Measurements from ENCODE around the gene APOA5. TPM values are rescaled to one million over a fixed set of nuclear protein-coding genes. Genes with fewer than 3 reads are reported as not detected.

The APOA5 gene
- total and polyA plus RNA-seq, 2 of the 13 experiments (the other 11 are each of a cell fraction or from before 2014, with no cell fraction given), result 44.0 to 49.1 TPM

- TF ChIP-seq, protein P1, sequence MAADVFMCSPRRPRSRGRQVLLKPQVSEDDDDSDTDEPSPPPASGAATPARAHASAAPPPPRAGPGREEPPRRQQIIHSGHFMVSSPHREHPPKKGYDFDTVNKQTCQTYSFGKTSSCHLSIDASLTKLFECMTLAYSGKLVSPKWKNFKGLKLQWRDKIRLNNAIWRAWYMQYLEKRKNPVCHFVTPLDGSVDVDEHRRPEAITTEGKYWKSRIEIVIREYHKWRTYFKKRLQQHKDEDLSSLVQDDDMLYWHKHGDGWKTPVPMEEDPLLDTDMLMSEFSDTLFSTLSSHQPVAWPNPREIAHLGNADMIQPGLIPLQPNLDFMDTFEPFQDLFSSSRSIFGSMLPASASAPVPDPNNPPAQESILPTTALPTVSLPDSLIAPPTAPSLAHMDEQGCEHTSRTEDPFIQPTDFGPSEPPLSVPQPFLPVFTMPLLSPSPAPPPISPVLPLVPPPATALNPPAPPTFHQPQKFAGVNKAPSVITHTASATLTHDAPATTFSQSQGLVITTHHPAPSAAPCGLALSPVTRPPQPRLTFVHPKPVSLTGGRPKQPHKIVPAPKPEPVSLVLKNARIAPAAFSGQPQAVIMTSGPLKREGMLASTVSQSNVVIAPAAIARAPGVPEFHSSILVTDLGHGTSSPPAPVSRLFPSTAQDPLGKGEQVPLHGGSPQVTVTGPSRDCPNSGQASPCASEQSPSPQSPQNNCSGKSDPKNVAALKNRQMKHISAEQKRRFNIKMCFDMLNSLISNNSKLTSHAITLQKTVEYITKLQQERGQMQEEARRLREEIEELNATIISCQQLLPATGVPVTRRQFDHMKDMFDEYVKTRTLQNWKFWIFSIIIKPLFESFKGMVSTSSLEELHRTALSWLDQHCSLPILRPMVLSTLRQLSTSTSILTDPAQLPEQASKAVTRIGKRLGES (CRISPR knock-in tag; IDR thresholded peaks at IDR 0.05; ENCODE audit: borderline replicate concordance), result no peak
- TF ChIP-seq, protein P2, sequence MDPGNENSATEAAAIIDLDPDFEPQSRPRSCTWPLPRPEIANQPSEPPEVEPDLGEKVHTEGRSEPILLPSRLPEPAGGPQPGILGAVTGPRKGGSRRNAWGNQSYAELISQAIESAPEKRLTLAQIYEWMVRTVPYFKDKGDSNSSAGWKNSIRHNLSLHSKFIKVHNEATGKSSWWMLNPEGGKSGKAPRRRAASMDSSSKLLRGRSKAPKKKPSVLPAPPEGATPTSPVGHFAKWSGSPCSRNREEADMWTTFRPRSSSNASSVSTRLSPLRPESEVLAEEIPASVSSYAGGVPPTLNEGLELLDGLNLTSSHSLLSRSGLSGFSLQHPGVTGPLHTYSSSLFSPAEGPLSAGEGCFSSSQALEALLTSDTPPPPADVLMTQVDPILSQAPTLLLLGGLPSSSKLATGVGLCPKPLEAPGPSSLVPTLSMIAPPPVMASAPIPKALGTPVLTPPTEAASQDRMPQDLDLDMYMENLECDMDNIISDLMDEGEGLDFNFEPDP (CRISPR knock-in tag; conservative IDR thresholded peaks at IDR 0.05), result no peak
- no peak for TF ChIP-seq NAIF1 (CRISPR knock-in tag; IDR thresholded peaks at IDR 0.05; ENCODE audit: borderline replicate concordance)
- no peak for TF ChIP-seq MTA1 (CRISPR knock-in tag; IDR thresholded peaks at IDR 0.05; ENCODE audit: borderline replicate concordance)
- TF ChIP-seq KLF15 (CRISPR knock-in tag; IDR thresholded peaks at IDR 0.05; ENCODE audit: borderline replicate concordance), result no peak
- no peak for TF ChIP-seq SP2 (CRISPR knock-in tag; IDR thresholded peaks at IDR 0.05)
- no peak for TF ChIP-seq ETV5 (CRISPR knock-in tag; IDR thresholded peaks at IDR 0.05; ENCODE audit: borderline replicate concordance)
- TF ChIP-seq KAT2B (IDR thresholded peaks at IDR 0.05; ENCODE audit: borderline replicate concordance, low read depth, low read length), result no peak
- TF ChIP-seq SRSF9 (IDR thresholded peaks at IDR 0.05; ENCODE audit: borderline replicate concordance, insufficient read depth, low read depth, low read length, poor library complexity, severe bottlenecking), result no peak
- no peak for TF ChIP-seq RBM22 (optimal IDR thresholded peaks at IDR 0.05; ENCODE audit: low read length)
- no peak for TF ChIP-seq GRHL1 (CRISPR knock-in tag; conservative IDR thresholded peaks at IDR 0.05)
- TF ChIP-seq FOXJ3 (CRISPR knock-in tag; IDR thresholded peaks at IDR 0.05; ENCODE audit: borderline replicate concordance), result no peak
- TF ChIP-seq ZNF549 (CRISPR knock-in tag; IDR thresholded peaks at IDR 0.05), result no peak
- TF ChIP-seq PHF8 (CRISPR knock-in tag; IDR thresholded peaks at IDR 0.05), result no peak; the same call in 1 of the 2 replicates
- no peak for TF ChIP-seq SRF (IDR thresholded peaks at IDR 0.05; ENCODE audit: low read depth, low read length)
- TF ChIP-seq NFIB (CRISPR knock-in tag; IDR thresholded peaks at IDR 0.05; ENCODE audit: borderline replicate concordance), result no peak
- no peak for TF ChIP-seq KLF6 (CRISPR knock-in tag; IDR thresholded peaks at IDR 0.05)
- TF ChIP-seq TBX3 (IDR thresholded peaks at IDR 0.05; ENCODE audit: borderline replicate concordance), result no peak
- TF ChIP-seq ZBTB21 (CRISPR knock-in tag; IDR thresholded peaks at IDR 0.05), result no peak
- TF ChIP-seq GABPB1 (CRISPR knock-in tag; IDR thresholded peaks at IDR 0.05), result no peak
- no peak for TF ChIP-seq MYNN (CRISPR knock-in tag; IDR thresholded peaks at IDR 0.05; ENCODE audit: low read depth)
- TF ChIP-seq NPAS2 (CRISPR knock-in tag; IDR thresholded peaks at IDR 0.05; ENCODE audit: borderline replicate concordance), result no peak
- TF ChIP-seq HOXA5 (CRISPR knock-in tag; IDR thresholded peaks at IDR 0.05), result no peak
- TF ChIP-seq ZNF235 (CRISPR knock-in tag; IDR thresholded peaks at IDR 0.05; ENCODE audit: borderline replicate concordance), result no peak
- peak; percentile 52; the same call in 1 of the 2 replicates for TF ChIP-seq KDM5B (CRISPR knock-in tag; IDR thresholded peaks at IDR 0.05; ENCODE audit: borderline replicate concordance)
- TF ChIP-seq MAZ (IDR thresholded peaks at IDR 0.05; ENCODE audit: borderline replicate concordance, low read depth, low read length), result no peak
- TF ChIP-seq MAZ (CRISPR knock-in tag; IDR thresholded peaks at IDR 0.05; ENCODE audit: low read depth), result no peak
These were observed at the start of gene APOA5 (continued) for GRCh38 chr11:116791813-116792143.

Measured in HepG2 (cell line).